Measurements from ENCODE around the gene EYA4. TPM values are rescaled to one million over a fixed set of nuclear protein-coding genes. Genes with fewer than 3 reads are reported as not detected.

The EYA4 gene
- polyA plus RNA-seq, 1 of the 3 experiments (the other 2 are of a cell fraction) = 0.08 TPM

DNA sequence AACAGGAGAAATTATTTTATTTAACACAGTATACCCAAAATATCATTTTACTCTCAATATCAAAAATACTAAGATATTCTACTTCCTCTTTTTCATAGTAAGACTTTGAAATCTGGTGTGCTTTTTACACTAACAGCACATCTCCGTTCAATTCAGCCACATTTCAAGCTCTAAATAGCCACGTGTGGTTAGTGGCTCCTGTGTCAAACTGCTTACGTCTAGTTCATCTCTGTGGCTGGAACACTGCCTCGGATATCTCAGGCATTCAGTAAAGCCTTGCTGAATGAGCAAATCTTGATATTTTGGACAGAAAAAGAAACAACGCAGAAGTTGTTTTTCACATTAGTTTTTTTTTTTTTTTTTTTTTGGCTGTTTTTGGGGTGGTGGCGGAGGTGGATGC lies 136.1 kb downstream of the EYA4 start:
- ChIA-PET POLR2A (no interaction called here), CTCF (interaction anchor here (1.1 kb wide), 1 partner anchor 75 kb away, joined by 3 read pairs; no protein-coding TSS in a partner anchor)
- Histone ChIP-seq H3K9me3 (no peaks in the 10 kb centered on the region), H3K9me2 (no peaks in the 10 kb centered on the region), H3K4me1 (ENCODE audit: control insufficient read depth in 1 of 2, insufficient read depth in 2 of 2, low read depth in 1 of 2, low read length in 1 of 2) (no peaks in the 10 kb centered on the region), H3K27ac (ENCODE audit: low read depth in 2 of 2, low read length in 1 of 2) (no peak overlapping the region), H3K79me2 (ENCODE audit: insufficient read depth) (no peaks in the 10 kb centered on the region), H3F3A (replicated peaks; ENCODE audit: insufficient read depth) (no peaks in the 10 kb centered on the region), H3K27me3 (ENCODE audit: insufficient read depth) (no peaks in the 10 kb centered on the region), H2AFZ (ENCODE audit: low read depth) (no peak overlapping the region), H3K4me2 (no peak overlapping the region), H4K20me1 (ENCODE audit: insufficient read depth) (no peaks in the 10 kb centered on the region), H3K36me3 (replicated peaks in 1 of 2; ENCODE audit: control insufficient read depth in 1 of 2, insufficient read depth in 2 of 2, low read length in 1 of 2) (no peaks in the 10 kb centered on the region), H3K4me3 (ENCODE audit: low read depth in 2 of 2, low read length in 1 of 2) (no peak overlapping the region), H3K9ac (no peak overlapping the region)
- WGBS (ENCODE audit: low lambda C conversion rate) = 14% methylated on average over 6 of the region's 6 CpGs
- TF ChIP-seq TCF12 (IDR thresholded peaks at IDR 0.05) = no peak
- no peak for DNase-seq

DNA sequence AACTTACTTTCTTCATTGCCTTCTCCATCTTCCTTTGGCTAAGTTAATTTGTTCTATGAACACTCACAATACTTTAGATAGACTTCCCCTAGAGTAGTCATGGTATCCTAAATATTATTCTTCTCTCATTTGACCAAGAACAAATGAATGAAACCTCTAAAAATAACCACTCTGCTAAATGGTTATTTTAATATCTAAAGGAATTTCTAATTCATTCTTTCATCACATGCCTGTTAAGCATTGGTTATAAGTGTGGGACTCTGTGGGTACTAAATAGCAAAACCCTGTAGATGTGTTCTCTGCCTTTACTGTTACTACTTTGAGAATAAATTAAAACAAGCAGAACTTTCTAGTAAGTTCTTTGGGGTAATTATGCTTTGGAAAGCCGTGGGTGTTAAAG lies 138.9 kb downstream of the EYA4 start:
- H3F3A ChIP-seq (replicated peaks; ENCODE audit: insufficient read depth) = no peaks in the 10 kb centered on the region
- DNase-seq = no peak
- no peak overlapping the region for H3K9ac ChIP-seq
- POLR2A ChIA-PET = no interaction called here
- WGBS (ENCODE audit: low lambda C conversion rate) = 9% methylated on average over 1 of the region's 1 CpG
- CTCF ChIA-PET = no interaction called here
- H3K4me1 ChIP-seq (ENCODE audit: control insufficient read depth in 1 of 2, insufficient read depth in 2 of 2, low read depth in 1 of 2, low read length in 1 of 2) = no peaks in the 10 kb centered on the region
- no peak overlapping the region for H2AFZ ChIP-seq (ENCODE audit: low read depth)
- H3K9me2 ChIP-seq = no peaks in the 10 kb centered on the region
- H3K27me3 ChIP-seq (ENCODE audit: insufficient read depth) = no peaks in the 10 kb centered on the region
- H3K27ac ChIP-seq (ENCODE audit: low read depth in 2 of 2, low read length in 1 of 2) = no peak overlapping the region
- TF ChIP-seq, protein P1, sequence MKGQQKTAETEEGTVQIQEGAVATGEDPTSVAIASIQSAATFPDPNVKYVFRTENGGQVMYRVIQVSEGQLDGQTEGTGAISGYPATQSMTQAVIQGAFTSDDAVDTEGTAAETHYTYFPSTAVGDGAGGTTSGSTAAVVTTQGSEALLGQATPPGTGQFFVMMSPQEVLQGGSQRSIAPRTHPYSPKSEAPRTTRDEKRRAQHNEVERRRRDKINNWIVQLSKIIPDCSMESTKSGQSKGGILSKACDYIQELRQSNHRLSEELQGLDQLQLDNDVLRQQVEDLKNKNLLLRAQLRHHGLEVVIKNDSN (IDR thresholded peaks at IDR 0.05; ENCODE audit: borderline replicate concordance, low read depth) = no peak
- no peak for TF ChIP-seq FOSL2 (IDR thresholded peaks at IDR 0.05; ENCODE audit: borderline replicate concordance, low read depth)
- no peak for TF ChIP-seq JUND (IDR thresholded peaks at IDR 0.05)
- TF ChIP-seq MXI1 (IDR thresholded peaks at IDR 0.05; ENCODE audit: low read depth, low read length) = no peak
- TF ChIP-seq EZH2phosphoT487 (IDR thresholded peaks at IDR 0.05; ENCODE audit: borderline replicate concordance, low read depth) = no peak
- no peak for TF ChIP-seq YY1 (IDR thresholded peaks at IDR 0.05; ENCODE audit: low read depth)
- no peaks in the 10 kb centered on the region for H3K36me3 ChIP-seq (replicated peaks in 1 of 2; ENCODE audit: control insufficient read depth in 1 of 2, insufficient read depth in 2 of 2, low read length in 1 of 2)
- no peak overlapping the region for H3K4me3 ChIP-seq (ENCODE audit: low read depth in 2 of 2, low read length in 1 of 2)
- H3K79me2 ChIP-seq (ENCODE audit: insufficient read depth) = no peaks in the 10 kb centered on the region
- no peaks in the 10 kb centered on the region for H4K20me1 ChIP-seq (ENCODE audit: insufficient read depth)
- no peak overlapping the region for H3K4me2 ChIP-seq
- no peaks in the 10 kb centered on the region for H3K9me3 ChIP-seq

GRCh38 chr6:133380723-133381122 lies 139.6 kb downstream of the EYA4 start:
- no peaks in the 10 kb centered on the region for H3K4me1 ChIP-seq (ENCODE audit: control insufficient read depth in 1 of 2, insufficient read depth in 2 of 2, low read depth in 1 of 2, low read length in 1 of 2)
- no peak for TF ChIP-seq YY1 (IDR thresholded peaks at IDR 0.05; ENCODE audit: low read depth)
- TF ChIP-seq FOXJ3 (CRISPR knock-in tag; IDR thresholded peaks at IDR 0.05) = no peak
- no peak for TF ChIP-seq RAD21 (IDR thresholded peaks at IDR 0.05; ENCODE audit: low read length)
- TF ChIP-seq EZH2phosphoT487 (IDR thresholded peaks at IDR 0.05; ENCODE audit: borderline replicate concordance, low read depth) = no peak
- TF ChIP-seq, protein P2, sequence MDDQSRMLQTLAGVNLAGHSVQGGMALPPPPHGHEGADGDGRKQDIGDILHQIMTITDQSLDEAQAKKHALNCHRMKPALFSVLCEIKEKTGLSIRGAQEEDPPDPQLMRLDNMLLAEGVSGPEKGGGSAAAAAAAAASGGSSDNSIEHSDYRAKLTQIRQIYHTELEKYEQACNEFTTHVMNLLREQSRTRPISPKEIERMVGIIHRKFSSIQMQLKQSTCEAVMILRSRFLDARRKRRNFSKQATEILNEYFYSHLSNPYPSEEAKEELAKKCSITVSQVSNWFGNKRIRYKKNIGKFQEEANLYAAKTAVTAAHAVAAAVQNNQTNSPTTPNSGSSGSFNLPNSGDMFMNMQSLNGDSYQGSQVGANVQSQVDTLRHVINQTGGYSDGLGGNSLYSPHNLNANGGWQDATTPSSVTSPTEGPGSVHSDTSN (IDR thresholded peaks at IDR 0.05) = no peak
- TF ChIP-seq USF2 (IDR thresholded peaks at IDR 0.05; ENCODE audit: borderline replicate concordance, low read depth, low read length) = no peak
- no peak for TF ChIP-seq JUND (IDR thresholded peaks at IDR 0.05)
- TF ChIP-seq NRF1 (IDR thresholded peaks at IDR 0.05; ENCODE audit: low read depth, low read length) = no peak
- TF ChIP-seq, protein P1 (IDR thresholded peaks at IDR 0.05; ENCODE audit: borderline replicate concordance, low read depth) = no peak
- TF ChIP-seq REST (IDR thresholded peaks at IDR 0.05; ENCODE audit: low read depth, low read length) = no peak
- TF ChIP-seq TCF12 (IDR thresholded peaks at IDR 0.05) = no peak
- no peaks in the 10 kb centered on the region for H3K79me2 ChIP-seq (ENCODE audit: insufficient read depth)
- H3K36me3 ChIP-seq (replicated peaks in 1 of 2; ENCODE audit: control insufficient read depth in 1 of 2, insufficient read depth in 2 of 2, low read length in 1 of 2) = no peaks in the 10 kb centered on the region
- no peaks in the 10 kb centered on the region for H3K9me3 ChIP-seq
- 6% methylated on average over 2 of the region's 3 CpGs for WGBS (ENCODE audit: low lambda C conversion rate)
- H3K27me3 ChIP-seq (ENCODE audit: insufficient read depth) = no peaks in the 10 kb centered on the region
- H3K9me2 ChIP-seq = no peaks in the 10 kb centered on the region
- no peak overlapping the region for H2AFZ ChIP-seq (ENCODE audit: low read depth)
- no peaks in the 10 kb centered on the region for H4K20me1 ChIP-seq (ENCODE audit: insufficient read depth)
- H3K27ac ChIP-seq (ENCODE audit: low read depth in 2 of 2, low read length in 1 of 2) = no peak overlapping the region
- DNase-seq = no peak
- ChIA-PET POLR2A (no interaction called here), CTCF (no interaction called here)
- no peaks in the 10 kb centered on the region for H3F3A ChIP-seq (replicated peaks; ENCODE audit: insufficient read depth)
- no peak overlapping the region for H3K9ac ChIP-seq
- H3K4me3 ChIP-seq (ENCODE audit: low read depth in 2 of 2, low read length in 1 of 2) = no peak overlapping the region
- H3K4me2 ChIP-seq = no peak overlapping the region
